NCI-H748 (cell line): ENCODE results near the gene TLX3.
"Not testable (repeated sequence)": the region's sequence is repeated elsewhere in the genome, so short reads cannot be mapped to it uniquely, and the experiment has no call there.

ENCODE experiments used
- DNase-seq: peaks from one replicate; lab custom pipeline; 2025; ENCODE audit not compliant: unreplicated experiment; lab: John Stamatoyannopoulos, UW

TLX3 gene

DNA sequence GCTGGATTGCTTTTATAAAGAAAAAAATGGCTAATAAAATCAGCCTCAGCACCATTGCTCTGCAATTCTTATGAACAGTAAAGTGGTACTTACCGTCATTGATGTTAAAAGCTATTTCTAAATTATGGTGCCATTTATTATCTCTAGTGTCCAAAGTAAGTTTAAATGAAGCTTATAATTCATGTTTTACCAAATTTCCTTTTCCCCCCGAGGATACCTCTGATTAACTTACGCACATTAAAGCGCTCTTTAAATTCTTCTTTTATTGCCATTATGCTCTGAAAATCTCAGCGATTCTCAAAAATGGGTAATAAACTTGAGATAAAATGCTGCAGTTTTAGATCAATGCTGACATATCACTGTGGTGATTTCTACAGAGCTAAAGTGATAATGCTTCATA is 13.5 kb downstream of the TLX3 start:
- DNase-seq, result no peak

DNA sequence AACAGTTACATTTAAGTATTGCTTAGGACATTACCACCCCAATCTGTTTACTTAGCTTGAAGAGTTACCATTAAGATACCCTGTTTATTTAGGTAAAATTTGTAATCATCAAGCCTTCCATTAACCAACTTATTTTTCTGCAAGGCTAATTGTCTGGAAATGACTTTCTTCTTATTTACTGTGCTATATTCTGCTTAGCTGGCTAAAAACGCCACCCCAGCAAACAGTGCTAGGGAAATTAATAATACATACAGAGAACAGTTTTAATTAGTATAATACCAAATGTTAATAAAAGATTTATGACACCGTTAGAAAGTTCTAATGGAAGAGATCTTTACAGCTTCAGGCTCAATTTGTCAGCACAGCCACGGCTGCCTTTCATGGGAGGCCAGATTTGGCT is 14.0 kb downstream of the TLX3 start:
- DNase-seq, result no peak

DNA sequence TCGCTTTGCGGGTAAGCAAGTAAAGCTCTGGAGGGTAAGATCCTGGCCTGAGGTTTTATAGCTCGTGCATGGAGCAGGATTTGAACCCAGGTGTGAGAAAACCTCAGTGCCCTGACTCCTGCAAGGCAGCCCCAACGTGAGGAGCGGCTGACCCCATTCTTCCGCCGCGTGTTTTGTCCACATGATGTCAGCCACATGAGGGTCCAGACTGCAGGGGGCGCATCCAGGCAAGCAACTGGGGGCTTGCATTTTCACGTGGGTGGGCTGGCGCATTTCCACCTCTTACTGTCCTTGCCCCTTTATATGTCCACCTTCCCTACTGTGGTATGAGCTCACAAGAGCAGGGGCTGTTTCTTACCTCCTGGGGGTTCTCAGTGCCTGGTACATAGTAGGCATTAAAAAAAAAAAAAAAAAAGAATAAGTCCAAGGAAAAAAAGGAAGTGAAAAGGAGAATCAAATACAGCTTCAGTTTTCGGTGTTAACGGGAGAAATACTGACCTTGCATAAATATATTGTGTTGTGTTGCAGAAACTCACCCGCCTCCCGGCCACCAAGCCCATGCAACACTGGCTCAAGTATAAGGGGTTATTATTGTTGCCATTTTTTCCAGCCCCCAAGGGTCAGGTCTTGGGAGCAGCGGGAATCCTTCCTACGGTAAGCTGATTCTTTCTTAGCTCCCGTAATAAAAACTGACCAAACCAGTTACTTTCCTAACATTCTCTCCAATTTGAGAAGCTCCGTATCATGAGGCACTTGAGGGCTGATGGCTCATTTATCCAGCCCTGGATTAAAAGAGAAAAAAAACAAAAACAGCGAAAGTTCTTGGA is 15.0 kb downstream of the TLX3 start:
- peak; percentile 24 for DNase-seq

DNA sequence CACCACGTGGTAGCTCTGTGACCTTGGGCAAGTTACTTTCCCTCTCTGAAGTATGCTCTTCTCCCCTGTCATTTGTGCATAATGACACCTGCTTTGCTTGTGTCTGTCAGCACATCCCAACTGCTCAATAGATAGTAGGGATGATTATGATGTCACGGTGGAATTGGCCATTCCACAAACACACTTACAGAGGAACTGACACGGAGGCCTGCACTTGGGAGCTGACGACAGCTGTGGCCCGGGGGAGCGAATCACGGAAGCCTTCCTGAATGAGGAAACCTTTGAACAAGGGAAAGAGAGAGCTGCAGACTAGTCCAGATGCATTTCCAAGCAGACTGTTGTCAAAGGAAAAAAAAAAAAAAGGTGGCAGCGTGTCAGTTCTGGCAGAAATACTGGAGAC is 21.0 kb downstream of the TLX3 start:
- DNase-seq, result no peak

DNA sequence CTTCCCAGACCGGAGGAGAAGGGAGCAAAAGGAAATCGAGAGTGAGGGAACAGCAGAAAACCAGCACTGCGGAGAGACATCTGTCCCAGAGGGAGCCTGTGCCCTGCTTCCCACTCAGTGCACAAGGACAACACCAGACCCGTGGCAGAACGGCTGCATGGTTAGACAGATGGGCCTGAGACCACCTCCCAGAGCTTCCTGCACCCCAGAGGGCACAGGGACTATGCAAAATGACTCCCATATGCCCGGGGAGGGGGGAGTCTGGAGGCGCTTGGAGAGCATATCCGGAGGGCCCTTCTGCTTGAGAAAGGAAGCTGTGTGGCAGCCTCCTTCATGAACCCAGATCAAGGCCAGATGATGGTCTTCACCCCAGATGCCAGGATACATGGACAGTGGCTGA is 26.6 kb downstream of the TLX3 start:
- DNase-seq, result no peak

DNA sequence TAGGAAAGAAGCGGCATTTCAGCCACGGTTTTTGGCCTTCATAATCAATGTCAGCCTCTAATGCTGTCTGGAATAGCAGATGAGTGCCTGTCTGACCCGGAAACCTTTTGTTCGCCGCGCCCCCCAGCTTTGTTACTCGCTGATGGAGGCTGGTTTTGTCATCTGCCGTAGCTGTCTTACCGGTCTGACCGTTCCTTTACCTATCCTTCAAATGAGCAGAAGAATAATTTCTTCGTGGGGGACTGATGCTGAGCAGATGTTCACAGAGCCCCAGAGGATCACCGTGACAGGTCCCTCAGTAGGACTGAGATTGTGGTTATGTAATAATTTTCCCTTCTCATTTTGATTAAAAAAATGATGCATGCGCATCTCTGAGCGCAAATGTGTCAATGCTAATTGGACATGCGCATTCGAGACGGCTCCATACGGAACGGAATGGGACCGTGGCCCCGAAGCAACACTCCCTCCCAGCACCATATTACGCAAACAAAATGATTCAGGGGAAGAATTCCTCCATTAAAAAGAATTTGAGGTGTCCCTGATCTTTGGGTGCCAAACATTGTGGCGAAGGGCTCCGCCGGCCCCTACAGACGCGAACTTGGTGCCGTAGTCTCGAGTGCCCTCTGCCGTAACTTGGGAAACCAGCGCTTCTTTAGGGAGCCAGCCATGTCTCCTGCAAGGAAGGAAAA is 27.6 kb downstream of the TLX3 start:
- DNase-seq, result peak; percentile 77

DNA sequence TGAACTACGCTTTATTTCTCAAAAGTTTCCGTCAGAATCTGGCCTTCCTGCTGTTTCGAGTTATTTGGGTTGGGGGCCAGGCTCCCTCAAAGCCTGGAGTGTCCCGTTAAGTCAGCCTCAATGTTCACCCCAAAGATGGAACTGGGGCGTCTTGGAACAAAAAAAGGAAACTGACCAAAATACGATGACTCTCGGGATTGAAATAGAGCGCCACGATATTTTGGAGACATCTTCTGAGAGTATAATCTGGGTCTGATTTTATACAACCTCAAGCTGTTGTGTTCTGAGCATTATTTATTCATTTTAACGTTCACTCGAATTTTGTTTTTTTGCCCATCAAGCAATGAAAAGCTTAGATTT is 28.1 kb downstream of the TLX3 start:
- DNase-seq, result no peak

DNA sequence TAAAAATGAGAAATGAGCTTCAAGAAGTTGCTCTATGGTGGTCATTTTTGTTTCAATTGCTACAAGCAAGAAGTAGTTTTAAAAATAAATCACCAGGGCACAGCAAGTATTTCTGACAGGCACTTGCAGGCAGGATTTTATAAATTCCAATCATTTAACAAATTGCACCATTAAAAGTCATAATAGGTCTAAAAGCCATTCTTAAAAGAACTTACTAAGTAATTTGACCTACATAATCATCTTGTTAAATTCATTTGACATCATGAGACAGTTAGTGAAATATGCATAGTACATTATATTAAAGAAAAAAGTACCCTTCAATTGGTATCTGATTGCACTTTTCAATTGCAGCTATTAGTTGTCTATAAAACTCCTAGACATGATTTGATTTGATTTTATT is 31.0 kb downstream of the TLX3 start:
- DNase-seq, result no peak

DNA sequence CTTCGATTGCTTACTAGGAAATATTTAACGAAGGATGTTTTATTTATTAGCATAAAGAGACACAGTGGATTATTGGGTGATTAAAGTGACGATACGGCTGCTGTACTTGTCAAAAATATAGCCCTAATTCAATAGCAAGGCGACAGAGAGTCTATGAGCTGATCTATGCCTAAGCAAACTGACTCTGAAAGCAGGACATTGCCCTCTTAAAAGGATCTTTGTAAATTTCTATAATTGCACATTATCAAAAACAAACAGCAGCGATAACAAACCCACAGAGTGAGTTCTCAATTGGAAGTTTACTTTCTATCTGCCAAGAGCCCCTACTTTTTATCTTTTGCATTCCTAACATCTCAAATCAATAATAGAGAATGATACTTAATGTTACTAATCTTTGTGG is 31.4 kb downstream of the TLX3 start:
- DNase-seq, result peak; percentile 41

DNA sequence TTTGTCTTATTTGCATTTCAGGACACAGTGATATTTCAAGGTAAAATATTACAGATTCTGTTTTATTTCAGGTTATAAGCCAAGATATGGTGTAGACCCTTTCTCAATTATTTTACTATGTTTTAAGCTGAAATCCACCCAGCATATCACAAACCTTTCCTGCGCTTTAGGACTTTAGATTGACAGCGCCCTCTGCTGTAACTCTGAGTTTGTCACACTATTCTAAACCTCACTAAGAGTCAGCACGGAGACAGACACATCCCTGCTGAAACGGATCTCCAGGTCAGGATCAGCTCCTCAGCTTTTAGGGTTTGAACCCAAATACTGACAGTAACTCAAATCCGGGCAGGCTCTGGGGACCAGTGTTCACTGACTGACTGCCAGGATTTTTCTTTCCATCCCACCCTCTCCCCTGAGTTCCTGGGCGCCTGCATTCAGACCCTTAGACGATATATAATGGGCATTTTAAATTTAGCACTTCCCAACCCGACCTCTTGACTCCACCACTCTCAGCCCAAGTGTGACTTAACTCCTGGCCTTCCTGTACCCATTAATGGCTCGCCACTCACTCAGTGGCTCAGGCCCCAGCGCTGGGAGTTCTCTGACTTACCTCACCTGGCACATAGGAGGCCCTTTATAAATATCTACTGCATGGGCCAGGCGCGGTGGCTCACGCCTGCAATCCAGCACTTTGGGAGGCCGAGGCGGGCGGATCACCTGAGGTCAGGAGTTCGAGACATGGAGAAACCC is 33.5 kb downstream of the TLX3 start:
- peak; percentile 80 for DNase-seq

DNA sequence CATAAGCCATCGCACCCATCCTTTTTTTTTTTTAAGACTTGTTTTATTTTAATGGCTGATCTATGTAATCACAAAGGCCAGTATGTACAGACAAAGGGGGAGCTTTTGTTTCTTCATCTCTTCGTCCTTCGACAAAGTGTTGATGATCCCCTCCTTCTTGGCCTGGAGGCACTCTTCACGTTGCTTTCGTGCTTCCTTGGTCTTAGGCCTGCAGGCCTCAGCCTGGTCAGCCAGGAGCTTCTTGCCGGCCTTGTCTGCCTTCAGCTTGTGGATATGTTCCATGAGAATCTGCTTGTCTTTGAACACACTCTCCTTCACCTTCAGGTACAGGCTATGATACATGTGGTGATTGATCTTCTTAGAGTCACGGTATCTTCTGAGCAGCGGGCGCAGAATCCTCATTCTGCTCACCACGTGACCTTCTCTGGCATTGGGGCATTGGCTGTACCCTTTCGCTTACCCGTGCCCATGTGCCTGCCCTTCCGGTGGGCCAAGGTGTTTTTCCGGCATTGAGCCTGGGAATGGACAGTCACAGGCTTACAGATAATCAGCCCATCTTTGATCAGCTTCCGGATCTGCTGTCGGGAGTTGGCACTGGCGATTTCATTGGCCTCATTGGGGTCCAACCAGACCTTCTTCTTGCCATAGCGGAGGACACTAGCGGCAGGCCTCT is 36.0 kb downstream of the TLX3 start:
- no peak for DNase-seq

DNA sequence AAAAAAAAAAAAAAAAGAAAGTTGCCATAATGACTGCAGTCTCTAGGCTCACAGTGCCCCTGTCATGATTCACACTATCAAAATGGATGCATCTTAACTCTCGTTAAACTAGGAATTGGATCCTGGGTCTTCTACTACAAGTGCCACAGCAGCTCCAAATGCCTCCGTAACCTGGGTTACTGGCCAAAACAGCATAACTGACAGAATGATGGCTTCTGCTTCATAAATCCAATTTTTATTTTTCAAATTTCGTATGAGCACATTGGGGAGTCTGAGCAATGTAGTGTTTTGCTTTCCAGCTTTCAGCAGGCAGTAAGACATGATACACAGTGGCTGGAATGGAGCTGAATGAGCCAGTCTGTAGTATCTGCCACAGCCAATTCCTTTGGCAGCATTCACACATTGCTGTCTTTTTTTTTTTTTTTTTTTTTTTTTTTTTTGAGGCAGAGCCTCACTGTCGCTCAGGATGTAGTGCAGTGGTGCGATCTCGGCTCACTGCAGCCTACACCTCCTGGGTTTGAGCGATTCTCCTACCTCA is 42.6 kb downstream of the TLX3 start:
- DNase-seq, result no peak

DNA sequence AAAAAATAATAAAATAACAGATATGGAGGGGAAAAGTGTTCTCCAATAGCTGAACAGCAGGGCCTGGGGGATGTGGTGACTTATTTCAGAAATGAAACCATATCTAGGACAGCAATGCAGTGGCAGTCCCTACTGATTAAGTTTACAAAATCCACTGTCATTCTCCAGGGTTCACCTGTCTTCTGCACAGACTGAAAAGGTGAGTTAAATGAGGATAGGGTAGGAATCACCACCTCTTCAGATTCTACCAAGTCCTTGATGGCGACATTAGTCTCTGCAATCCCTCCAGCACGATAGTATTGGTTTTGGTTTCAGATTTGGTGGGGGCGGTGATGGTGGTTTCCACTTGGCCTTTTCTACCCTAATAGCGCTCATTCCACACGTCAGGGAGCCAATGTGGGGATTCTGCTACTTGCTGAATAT is 46.3 kb downstream of the TLX3 start:
- no peak for DNase-seq

DNA sequence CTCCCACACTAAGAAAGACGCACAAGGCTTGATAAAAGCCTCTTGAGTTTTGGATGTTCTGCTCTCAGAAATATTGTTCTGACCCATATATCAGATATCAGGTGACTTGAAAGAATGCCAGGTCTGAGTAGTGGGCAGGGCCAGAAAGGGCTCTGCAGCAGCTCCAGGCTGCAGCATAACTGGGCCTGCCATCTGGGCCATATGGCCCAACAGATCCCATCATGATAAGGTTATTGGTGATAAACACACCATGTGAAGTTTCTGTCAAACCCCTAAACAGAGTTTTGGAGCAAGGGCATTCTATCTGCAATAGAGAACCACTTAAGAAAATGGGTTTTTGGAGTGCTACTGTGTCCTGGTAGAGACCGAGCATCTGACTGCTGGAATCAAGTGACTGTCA is 48.8 kb downstream of the TLX3 start:
- no peak for DNase-seq

DNA sequence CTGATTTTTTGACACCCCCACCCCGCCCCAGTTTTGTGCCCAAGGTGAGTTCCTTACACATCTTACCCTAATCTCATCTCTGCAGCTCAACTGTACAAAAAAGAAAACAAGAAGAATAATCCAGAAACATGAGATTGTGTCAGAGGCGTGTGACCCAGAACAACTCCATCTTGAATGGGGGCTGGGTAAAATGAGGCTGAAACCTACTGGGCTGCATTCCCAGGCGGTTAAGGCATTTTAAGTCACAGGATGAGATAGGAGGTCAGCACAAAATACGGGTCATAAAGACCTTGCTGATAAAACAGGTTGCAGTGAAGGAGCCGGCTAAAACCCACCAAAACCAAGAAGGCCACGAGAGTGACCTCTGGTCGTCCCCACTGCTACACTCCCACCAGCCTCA is 52.1 kb downstream of the TLX3 start:
- DNase-seq, result not testable (repeated sequence)
